ENCODE measurements around the gene ARHGAP30. TPM values are rescaled to one million over a fixed set of nuclear protein-coding genes. Genes with fewer than 3 reads are reported as not detected.
A peak's percentile ranks its signal among the peaks of the same experiment; 100 is the strongest.

Gene ARHGAP30
- total RNA-seq, 1 experiment from 2014 or later = 0.39 TPM

DNA sequence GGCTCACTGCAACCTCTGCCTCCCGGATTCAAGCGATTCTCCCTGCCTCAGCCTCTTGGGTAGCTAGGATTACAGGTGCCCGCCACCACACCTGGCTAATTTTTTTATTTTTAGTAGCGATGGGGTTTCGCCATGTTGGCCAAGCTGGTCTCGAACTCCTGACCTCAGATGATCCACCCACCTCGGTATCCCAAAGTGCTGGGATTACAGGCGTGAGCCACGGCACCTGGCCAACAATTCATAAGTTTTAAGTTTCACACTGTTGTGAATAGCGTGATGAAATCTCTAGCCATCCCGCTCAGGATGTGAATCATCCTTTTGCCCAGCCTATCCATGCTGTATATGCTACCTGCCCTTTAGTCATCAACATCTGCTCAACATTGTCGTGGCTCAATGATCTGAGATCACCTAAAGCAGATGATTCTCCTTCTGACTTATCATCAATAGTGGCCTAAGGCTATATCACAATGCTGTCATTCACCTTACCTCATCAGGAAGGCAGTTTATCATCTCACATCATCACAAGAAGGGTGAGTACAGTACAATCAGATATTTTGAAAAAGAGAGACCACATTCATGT is 45.5 kb upstream of the ARHGAP30 start:
- POLR2A ChIA-PET = interaction anchor here (0.8 to 2.2 kb wide), 4 partner anchors 9 to 94 kb away, joined by 3 to 9 read pairs (median 4); partner anchors contain the start of genes F11R, NDUFS2 and PPOX
- intact Hi-C loops (cut with micrococcal nuclease) = loop anchor here (1.0 to 5.0 kb wide), 4 partner anchors 32 to 267 kb away; partner anchors contain the start of gene USF1
- no peaks in the 10 kb centered on the region for H3K9me2 ChIP-seq (ENCODE audit: insufficient read depth)
- peaks cover 9% of the 10 kb centered on the region; the same call in 1 of the 2 replicates for H4K20me1 ChIP-seq (ENCODE audit: insufficient read depth)
- H3K4me2 ChIP-seq (ENCODE audit: low read length) = peak overlapping the region; percentile 84
- no TSS peak for BruUV-seq (replicated peaks)
- H3K36me3 ChIP-seq (ENCODE audit: control insufficient read depth in 1 of 2, insufficient read depth in 2 of 2, low read length in 2 of 2) = peaks cover 0 to 20% of the 10 kb centered on the region in 2 experiments; a peak in 2 of 4 replicates
- peak; percentile 50 for ATAC-seq
- H3K9ac ChIP-seq (ENCODE audit: low read length) = peak overlapping the region; percentile 42
- H3K9me3 ChIP-seq (ENCODE audit: control insufficient read depth in 1 of 2, insufficient read depth in 1 of 2, low read depth in 1 of 2, low read length in 2 of 2) = no peaks in the 10 kb centered on the region
- peak overlapping the region; percentile 91 for H3K27ac ChIP-seq (ENCODE audit: low read depth, low read length)
- no peak overlapping the region for H2AFZ ChIP-seq (ENCODE audit: low read depth, low read length, poor library complexity, severe bottlenecking)
- peak overlapping the region; percentile 68 to 98 for H3K4me3 ChIP-seq (replicated peaks in 1 of 2; ENCODE audit: low read depth in 1 of 2, low read length in 2 of 2)
- CTCF ChIA-PET = no interaction called here
- no peaks in the 10 kb centered on the region for H3K27me3 ChIP-seq (ENCODE audit: insufficient read depth, low read length)
- RAD21 ChIA-PET (ENCODE audit: low non-redundant PET in 1 of 2, low total read pairs in 2 of 2, uncharacterized antibody in 2 of 2, unreplicated experiment in 2 of 2) = no interaction called here
- DNase-seq (ENCODE audit: low read depth, low spot score) = peak; percentile 95
- peaks cover 34 to 59% of the 10 kb centered on the region in 2 experiments for H3K4me1 ChIP-seq (ENCODE audit: control insufficient read depth in 1 of 2, insufficient read depth in 2 of 2, low read length in 2 of 2)
- TF ChIP-seq, protein P1, sequence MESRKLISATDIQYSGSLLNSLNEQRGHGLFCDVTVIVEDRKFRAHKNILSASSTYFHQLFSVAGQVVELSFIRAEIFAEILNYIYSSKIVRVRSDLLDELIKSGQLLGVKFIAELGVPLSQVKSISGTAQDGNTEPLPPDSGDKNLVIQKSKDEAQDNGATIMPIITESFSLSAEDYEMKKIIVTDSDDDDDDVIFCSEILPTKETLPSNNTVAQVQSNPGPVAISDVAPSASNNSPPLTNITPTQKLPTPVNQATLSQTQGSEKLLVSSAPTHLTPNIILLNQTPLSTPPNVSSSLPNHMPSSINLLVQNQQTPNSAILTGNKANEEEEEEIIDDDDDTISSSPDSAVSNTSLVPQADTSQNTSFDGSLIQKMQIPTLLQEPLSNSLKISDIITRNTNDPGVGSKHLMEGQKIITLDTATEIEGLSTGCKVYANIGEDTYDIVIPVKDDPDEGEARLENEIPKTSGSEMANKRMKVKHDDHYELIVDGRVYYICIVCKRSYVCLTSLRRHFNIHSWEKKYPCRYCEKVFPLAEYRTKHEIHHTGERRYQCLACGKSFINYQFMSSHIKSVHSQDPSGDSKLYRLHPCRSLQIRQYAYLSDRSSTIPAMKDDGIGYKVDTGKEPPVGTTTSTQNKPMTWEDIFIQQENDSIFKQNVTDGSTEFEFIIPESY (IDR thresholded peaks at IDR 0.05; ENCODE audit: extremely low read depth, insufficient replicate concordance, low read length) = peak; percentile 72
- TF ChIP-seq POLR2AphosphoS5 (IDR thresholded peaks at IDR 0.05; ENCODE audit: low read depth, low read length) (peak; percentile 83), YY1 (IDR thresholded peaks at IDR 0.05; ENCODE audit: extremely low read depth, insufficient replicate concordance, low read depth, low read length) (no peak)
- H3K79me2 ChIP-seq (ENCODE audit: insufficient read depth, low read length) = peaks cover 96% of the 10 kb centered on the region

GRCh38 chr1:161114556-161114955 is 44.9 kb upstream of the ARHGAP30 start:
- no peak for ATAC-seq
- H3K9me2 ChIP-seq (ENCODE audit: insufficient read depth) = no peaks in the 10 kb centered on the region
- H3K36me3 ChIP-seq (ENCODE audit: control insufficient read depth in 1 of 2, insufficient read depth in 2 of 2, low read length in 2 of 2) = peaks cover 0 to 17% of the 10 kb centered on the region in 2 experiments; a peak in 1 of 4 replicates
- peak overlapping the region; percentile 91 for H3K27ac ChIP-seq (ENCODE audit: low read depth, low read length)
- peaks cover 9% of the 10 kb centered on the region; the same call in 1 of the 2 replicates for H4K20me1 ChIP-seq (ENCODE audit: insufficient read depth)
- no peaks in the 10 kb centered on the region for H3K27me3 ChIP-seq (ENCODE audit: insufficient read depth, low read length)
- TF ChIP-seq ELF1 (IDR thresholded peaks at IDR 0.05; ENCODE audit: borderline replicate concordance, low read depth) (no peak), RAD21 (IDR thresholded peaks at IDR 0.05; ENCODE audit: low read depth) (no peak), FOSL1 (IDR thresholded peaks at IDR 0.05; ENCODE audit: low read depth) (no peak), POLR2AphosphoS5 (IDR thresholded peaks at IDR 0.05; ENCODE audit: low read depth, low read length) (no peak)
- peak overlapping the region; percentile 68 to 98 for H3K4me3 ChIP-seq (replicated peaks in 1 of 2; ENCODE audit: low read depth in 1 of 2, low read length in 2 of 2)
- no peak for DNase-seq (ENCODE audit: low read depth, low spot score)
- no TSS peak for BruUV-seq (replicated peaks)
- peak overlapping the region; percentile 42; the same call in 1 of the 2 replicates for H3K9ac ChIP-seq (ENCODE audit: low read length)
- RAD21 ChIA-PET (ENCODE audit: low non-redundant PET in 1 of 2, low total read pairs in 2 of 2, uncharacterized antibody in 2 of 2, unreplicated experiment in 2 of 2) = no interaction called here
- no peak overlapping the region for H2AFZ ChIP-seq (ENCODE audit: low read depth, low read length, poor library complexity, severe bottlenecking)
- H3K9me3 ChIP-seq (ENCODE audit: control insufficient read depth in 1 of 2, insufficient read depth in 1 of 2, low read depth in 1 of 2, low read length in 2 of 2) = no peaks in the 10 kb centered on the region
- intact Hi-C loops (cut with micrococcal nuclease) = no loop called here
- peaks cover 33 to 52% of the 10 kb centered on the region in 2 experiments for H3K4me1 ChIP-seq (ENCODE audit: control insufficient read depth in 1 of 2, insufficient read depth in 2 of 2, low read length in 2 of 2)
- POLR2A ChIA-PET = interaction anchor here (1.6 kb wide), 1 partner anchor 51 kb away, joined by 3 read pairs; the partner anchor contains the start of gene PPOX
- H3K4me2 ChIP-seq (ENCODE audit: low read length) = peak overlapping the region; percentile 84
- peaks cover 99% of the 10 kb centered on the region for H3K79me2 ChIP-seq (ENCODE audit: insufficient read depth, low read length)
- CTCF ChIA-PET = no interaction called here
